Hematopoietic multipotent progenitor cell treated with erythropoietin and hydrocortisone succinate and interleukin-3 and kit ligand, for 4 days (in vitro differentiated cells): ENCODE data around the gene DYNLT2B.
A peak's percentile ranks its signal among the peaks of the same experiment; 100 is the strongest.
"Not testable (repeated sequence)": the region's sequence is repeated elsewhere in the genome, so short reads cannot be mapped to it uniquely, and the experiment has no call there.

ENCODE experiments used
- DNase-seq: peaks from one replicate; pipeline ENCODE4 v3.0.0-alpha.2; 2015

Gene DYNLT2B

GRCh38 chr3:196317687-196318467 is at the start of gene DYNLT2B:
Gene DYNLT2B (minus strand): TSS chr3:196318240. CDS start chr3:196318152, 88 bp downstream.
- peak; percentile 97 for DNase-seq

- no peak for DNase-seq
These were observed 47.7 kb upstream of the DYNLT2B start for GRCh38 chr3:196365736-196366135.

- DNase-seq, result no peak
These were observed 42.5 kb upstream of the DYNLT2B start for GRCh38 chr3:196360586-196360985.

GRCh38 chr3:196358540-196358939 is 40.5 kb upstream of the DYNLT2B start:
- not testable (repeated sequence) for DNase-seq

GRCh38 chr3:196357905-196358304 is 39.9 kb upstream of the DYNLT2B start:
- no peak for DNase-seq

- no peak for DNase-seq
These were observed 38.5 kb upstream of the DYNLT2B start for GRCh38 chr3:196356556-196356955.

- no peak for DNase-seq
These were observed 37.6 kb upstream of the DYNLT2B start for GRCh38 chr3:196355668-196356067.

- peak; percentile 55 for DNase-seq
These were observed 36.1 kb upstream of the DYNLT2B start for GRCh38 chr3:196354132-196354531.

GRCh38 chr3:196351541-196351940 is 33.5 kb upstream of the DYNLT2B start:
- no peak for DNase-seq

- DNase-seq, result no peak
These were observed 32.0 kb upstream of the DYNLT2B start for GRCh38 chr3:196350067-196350466.

- no peak for DNase-seq
These were observed 30.7 kb upstream of the DYNLT2B start for GRCh38 chr3:196348698-196349097.

- DNase-seq, result peak; percentile 88
These were observed 26.6 kb upstream of the DYNLT2B start for GRCh38 chr3:196344663-196345062.

- not testable (repeated sequence) for DNase-seq
These were observed 25.9 kb upstream of the DYNLT2B start for GRCh38 chr3:196343917-196344316.

GRCh38 chr3:196341137-196341536 is 23.1 kb upstream of the DYNLT2B start:
- peak; percentile 32 for DNase-seq

- DNase-seq, result no peak
These were observed 22.4 kb upstream of the DYNLT2B start for GRCh38 chr3:196340466-196340865.

GRCh38 chr3:196339493-196340254 is 21.6 kb upstream of the DYNLT2B start:
- DNase-seq, result peak; percentile 72

- DNase-seq, result no peak
These were observed 21.0 kb upstream of the DYNLT2B start for GRCh38 chr3:196339044-196339443.

GRCh38 chr3:196336319-196337145 is 18.5 kb upstream of the DYNLT2B start:
- no peak for DNase-seq

- no peak for DNase-seq
These were observed 17.5 kb upstream of the DYNLT2B start for GRCh38 chr3:196335503-196335948.

GRCh38 chr3:196334982-196335381 is 16.9 kb upstream of the DYNLT2B start:
- no peak for DNase-seq

- no peak for DNase-seq
These were observed 14.1 kb upstream of the DYNLT2B start for GRCh38 chr3:196332168-196332567.

- no peak for DNase-seq
These were observed 9.4 kb upstream of the DYNLT2B start for GRCh38 chr3:196327405-196327804.

GRCh38 chr3:196326936-196327335 is 8.9 kb upstream of the DYNLT2B start:
- no peak for DNase-seq
